SU-DHL-6 (cell line): ENCODE results near the gene ZBTB16.

ENCODE experiments used
- H2AFZ ChIP-seq: fragments of 200-600 bp; sonication (generic); 2 replicates; pipeline ENCODE4 v1.6.1; 2014; ENCODE audit warnings: low read depth, mild to moderate bottlenecking, moderate library complexity, mixed read lengths, antibody characterized with exemption, low read length; ENCODE audit not compliant: severe bottlenecking
- H3F3A ChIP-seq: fragments of 200-600 bp; shearing (Covaris generic); 2 replicates; pipeline ENCODE4 v1.6.0; 2016; ENCODE audit warnings: antibody characterized with exemption, mild to moderate bottlenecking; ENCODE audit not compliant: insufficient read depth
- H3K27ac ChIP-seq: fragments of 200-600 bp; sonication (generic); 2 replicates; pipeline ENCODE4 v1.5.1; 2016; ENCODE audit warnings: low read depth, mild to moderate bottlenecking, low read length, moderate library complexity, mixed read lengths
- H3K27me3 ChIP-seq: fragments of 200-600 bp; sonication (generic), shearing (Covaris generic); 2 replicates; pipeline ENCODE4 v1.6.0; 2014; ENCODE audit warnings: mild to moderate bottlenecking, low read length
- H3K36me3 ChIP-seq: fragments of 200-600 bp; sonication (generic); 2 replicates; pipeline ENCODE4 v1.6.1; 2014; ENCODE audit warnings: mild to moderate bottlenecking, low read length, mixed read lengths
- H3K4me2 ChIP-seq: fragments of 300-600, 200-600 bp; shearing (Covaris generic), sonication (generic); 2 replicates; pipeline ENCODE4 v1.6.0; 2014; ENCODE audit warnings: low read length, low read depth, mild to moderate bottlenecking; ENCODE audit not compliant: poor library complexity, severe bottlenecking
- H3K4me3 ChIP-seq: fragments of 200-600 bp; sonication (generic); 2 replicates; pipeline ENCODE4 v1.5.1; 2014; ENCODE audit warnings: antibody characterized with exemption, low read length, mild to moderate bottlenecking, mixed read lengths; ENCODE audit not compliant: insufficient read depth, poor library complexity, severe bottlenecking
- H3K79me2 ChIP-seq: fragments of 200-600 bp; sonication (generic); 2 replicates; pipeline ENCODE4 v1.6.1; 2014; ENCODE audit warnings: mild to moderate bottlenecking, low read length, moderate library complexity; ENCODE audit not compliant: insufficient read depth
- H3K9ac ChIP-seq: fragments of 200-600 bp; sonication (generic); 2 replicates; pipeline ENCODE4 v1.7.0; 2014; ENCODE audit warnings: mild to moderate bottlenecking, low read length
- H3K9me2 ChIP-seq: fragments of 200-600 bp; sonication (generic); replicated peaks from 2 replicates; pipeline ENCODE4 v1.6.1; 2014; ENCODE audit warnings: low read length; ENCODE audit not compliant: insufficient read depth
- H3K9me3 ChIP-seq: fragments of 200-600 bp; sonication (generic); 2 replicates; pipeline ENCODE4 v1.6.1; 2014; ENCODE audit warnings: low read length, mixed read lengths; ENCODE audit not compliant: insufficient read depth
- H4K20me1 ChIP-seq: fragments of 200-600 bp; sonication (generic); 2 replicates; pipeline ENCODE4 v1.6.1; 2014; ENCODE audit warnings: low read depth, mild to moderate bottlenecking, antibody characterized with exemption, low read length, moderate library complexity, mixed read lengths
- CTCF ChIP-seq: fragments of 200-600 bp; sonication (generic); IDR thresholded peaks from one replicate; pipeline ENCODE4 v1.5.1; 2017; ENCODE audit warnings: antibody characterized with exemption, mild to moderate bottlenecking, low read length, moderate library complexity; ENCODE audit not compliant: insufficient read depth, poor library complexity, severe bottlenecking
- EZH2phosphoT487 ChIP-seq: fragments of 200-600 bp; sonication (generic), shearing (Covaris generic); conservative IDR thresholded peaks from 2 replicates; pipeline ENCODE4 v1.6.1; 2018; ENCODE audit warnings: mild to moderate bottlenecking, antibody characterized with exemption, low read length, moderate library complexity, mixed read lengths

ZBTB16 gene

DNA sequence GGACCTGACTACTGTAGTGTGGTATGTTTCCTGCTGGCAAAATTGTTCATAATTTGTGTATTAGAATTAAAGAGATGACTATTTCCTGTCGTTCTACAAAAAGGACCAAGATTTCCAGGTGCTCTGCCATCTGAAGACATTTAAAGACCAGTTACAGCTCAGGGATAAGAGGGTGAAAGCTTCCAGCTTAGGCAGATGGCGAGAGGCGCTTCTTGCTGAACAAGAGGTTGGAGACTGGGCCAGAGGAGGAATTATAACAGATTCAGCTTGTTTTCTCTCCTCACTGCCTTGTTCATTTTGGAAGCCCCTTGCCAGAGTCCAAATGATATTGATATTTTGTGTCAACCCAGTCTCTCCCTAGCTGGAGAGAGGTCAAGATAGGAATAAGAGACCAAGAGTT is 213.6 kb downstream of the ZBTB16 start:
- H3F3A ChIP-seq, result no peaks in the 10 kb centered on the region
- TF ChIP-seq EZH2phosphoT487 (no peak), CTCF (no peak)

GRCh38 chr11:114273890-114274635 is 214.6 kb downstream of the ZBTB16 start:
- no peaks in the 10 kb centered on the region for H3K9me3 ChIP-seq
- TF ChIP-seq CTCF (no peak), EZH2phosphoT487 (no peak)
- H4K20me1 ChIP-seq, result no peaks in the 10 kb centered on the region
- no peaks in the 10 kb centered on the region for H3F3A ChIP-seq
- H3K27ac ChIP-seq, result no peak overlapping the region
- no peaks in the 10 kb centered on the region for H3K9me2 ChIP-seq
- no peak overlapping the region for H3K9ac ChIP-seq
- no peaks in the 10 kb centered on the region for H3K27me3 ChIP-seq
- H3K4me3 ChIP-seq, result no peak overlapping the region
- no peaks in the 10 kb centered on the region for H3K79me2 ChIP-seq
- H3K4me2 ChIP-seq, result no peak overlapping the region
- H2AFZ ChIP-seq, result no peak overlapping the region
- no peaks in the 10 kb centered on the region for H3K36me3 ChIP-seq

More for the DNA sequence above, 213.6 kb downstream of the ZBTB16 start:
- no peaks in the 10 kb centered on the region for H3K9me2 ChIP-seq
- no peak overlapping the region for H3K4me3 ChIP-seq
- no peaks in the 10 kb centered on the region for H3K36me3 ChIP-seq
- no peaks in the 10 kb centered on the region for H3K27me3 ChIP-seq
- H3K9ac ChIP-seq, result no peak overlapping the region
- H3K27ac ChIP-seq, result no peak overlapping the region
- no peak overlapping the region for H2AFZ ChIP-seq
- no peak overlapping the region for H3K4me2 ChIP-seq
- no peaks in the 10 kb centered on the region for H4K20me1 ChIP-seq
- H3K9me3 ChIP-seq, result no peaks in the 10 kb centered on the region
- no peaks in the 10 kb centered on the region for H3K79me2 ChIP-seq

DNA sequence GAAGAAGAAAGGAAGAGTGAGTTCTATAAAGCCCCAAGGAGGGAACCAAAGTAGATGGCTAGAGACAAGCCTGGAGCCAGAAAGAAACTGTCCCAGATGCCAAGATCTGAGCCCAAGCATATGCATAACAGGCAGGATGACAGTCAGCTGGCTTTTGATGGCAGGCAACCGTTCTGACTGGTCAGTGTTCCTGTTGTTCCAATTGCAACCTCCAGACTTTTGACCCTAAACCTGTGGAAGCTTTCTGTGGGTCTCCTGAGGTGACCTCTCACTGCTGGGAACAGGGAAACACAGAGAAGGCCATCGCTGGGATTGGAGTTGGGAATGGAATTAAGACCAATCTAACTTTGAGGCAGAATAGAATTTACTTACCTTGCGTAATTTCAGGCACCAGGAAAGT is 215.1 kb downstream of the ZBTB16 start:
- Histone ChIP-seq H4K20me1 (no peaks in the 10 kb centered on the region), H3K9ac (no peak overlapping the region), H3K9me3 (no peaks in the 10 kb centered on the region), H3F3A (no peaks in the 10 kb centered on the region), H3K4me3 (no peak overlapping the region), H3K27me3 (no peaks in the 10 kb centered on the region), H3K9me2 (no peaks in the 10 kb centered on the region), H3K4me2 (no peak overlapping the region), H3K27ac (no peak overlapping the region), H3K79me2 (no peaks in the 10 kb centered on the region), H2AFZ (no peak overlapping the region), H3K36me3 (no peaks in the 10 kb centered on the region)
- TF ChIP-seq CTCF (no peak), EZH2phosphoT487 (no peak)
